HPDE6-E6E7 (cell line): ENCODE measurements around the gene LTB.
"Not testable (repeated sequence)": the region's sequence is repeated elsewhere in the genome, so short reads cannot be mapped to it uniquely, and the experiment has no call there.

Experiments used
- DNase-seq: peaks from one replicate; pipeline ENCODE4 v3.0.0; 2011; ENCODE audit warnings: missing footprints; ENCODE audit errors: extremely low spot score

The LTB gene

DNA sequence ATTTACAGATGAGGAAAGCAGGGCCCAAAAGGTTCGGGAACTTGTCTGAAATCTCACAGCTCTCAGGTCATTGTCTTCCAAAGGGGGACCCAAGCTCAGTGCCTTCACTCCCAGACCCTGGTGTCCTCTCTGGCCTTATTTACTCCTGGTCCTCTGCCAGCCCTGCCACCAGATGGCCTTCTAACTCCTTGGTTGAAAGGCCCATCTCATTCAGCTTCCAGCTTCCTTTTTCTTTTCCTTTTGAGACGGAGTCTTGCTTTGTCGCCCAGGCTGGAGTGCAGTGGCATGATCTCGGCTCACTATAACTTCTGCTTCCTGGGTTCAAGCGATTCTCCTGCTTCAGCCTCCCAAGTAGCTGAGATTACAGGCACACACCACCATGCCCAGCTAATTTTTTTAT, 30.9 kb downstream of the LTB start:
- DNase-seq = not testable (repeated sequence)

DNA sequence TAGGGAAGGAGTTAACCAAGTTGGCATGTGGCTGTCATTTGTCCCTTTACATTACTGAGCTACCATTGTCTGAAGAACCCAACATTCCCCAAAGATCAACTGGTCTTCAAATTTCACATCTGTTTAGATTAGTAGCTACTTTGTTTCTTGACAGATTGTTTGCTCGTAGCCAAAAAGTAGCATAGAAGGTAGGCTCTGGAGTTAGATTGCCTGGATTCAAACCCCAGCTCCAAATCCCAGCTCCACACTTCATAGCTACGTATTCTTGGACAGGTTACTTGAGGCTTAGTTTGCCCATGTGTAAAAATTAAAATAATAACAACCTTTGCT, 33.7 kb downstream of the LTB start:
- DNase-seq = no peak

GRCh38 chr6:31547727-31548543, 34.3 kb downstream of the LTB start:
- DNase-seq = no peak

GRCh38 chr6:31546958-31547726, 35.1 kb downstream of the LTB start, which contains the start of gene NFKBIL1:
Gene NFKBIL1 (plus strand): TSS chr6:31547608. CDS start chr6:31547695, 87 bp downstream.
- peak; percentile 90 for DNase-seq

GRCh38 chr6:31546339-31546957, 35.8 kb downstream of the LTB start, which contains the start of gene ATP6V1G2:
Gene ATP6V1G2 (minus strand): TSS chr6:31546608. CDS start chr6:31546559, 49 bp downstream.
- peak; percentile 84 for DNase-seq

DNA sequence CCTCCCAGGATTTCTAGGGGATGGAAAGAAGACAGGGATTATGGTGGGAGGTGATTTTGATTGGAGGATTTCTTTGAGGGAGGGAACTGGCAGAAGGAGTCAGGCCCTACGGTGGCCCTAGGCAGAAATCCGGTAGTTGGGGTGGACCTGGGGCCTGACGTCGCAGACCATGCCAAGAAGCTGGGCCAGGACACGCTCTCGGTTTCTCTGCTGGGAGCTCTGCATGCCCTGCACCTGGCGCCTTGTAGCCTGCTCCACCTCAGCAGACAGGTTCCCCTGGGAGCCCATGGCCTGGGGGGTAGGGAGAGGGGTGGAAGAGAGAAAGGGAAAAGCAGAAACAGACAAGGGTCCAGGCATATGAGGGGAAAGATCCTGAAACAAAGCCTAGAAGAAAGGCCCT, 36.9 kb downstream of the LTB start:
- DNase-seq = no peak

GRCh38 chr6:31544676-31545075, 37.5 kb downstream of the LTB start:
- no peak for DNase-seq

GRCh38 chr6:31543639-31544038, 38.6 kb downstream of the LTB start:
- no peak for DNase-seq

- peak; percentile 93 for DNase-seq
Measured at GRCh38 chr6:31541658-31542521, 40.3 kb downstream of the LTB start, which contains the start of gene DDX39B. Gene DDX39B (minus strand): TSS chr6:31542003. CDS start chr6:31540532, 1,471 bp downstream.

- no peak for DNase-seq
Measured at GRCh38 chr6:31541059-31541657, 41.1 kb downstream of the LTB start.

- no peak for DNase-seq
Measured at GRCh38 chr6:31540640-31541039, 41.6 kb downstream of the LTB start.

DNA sequence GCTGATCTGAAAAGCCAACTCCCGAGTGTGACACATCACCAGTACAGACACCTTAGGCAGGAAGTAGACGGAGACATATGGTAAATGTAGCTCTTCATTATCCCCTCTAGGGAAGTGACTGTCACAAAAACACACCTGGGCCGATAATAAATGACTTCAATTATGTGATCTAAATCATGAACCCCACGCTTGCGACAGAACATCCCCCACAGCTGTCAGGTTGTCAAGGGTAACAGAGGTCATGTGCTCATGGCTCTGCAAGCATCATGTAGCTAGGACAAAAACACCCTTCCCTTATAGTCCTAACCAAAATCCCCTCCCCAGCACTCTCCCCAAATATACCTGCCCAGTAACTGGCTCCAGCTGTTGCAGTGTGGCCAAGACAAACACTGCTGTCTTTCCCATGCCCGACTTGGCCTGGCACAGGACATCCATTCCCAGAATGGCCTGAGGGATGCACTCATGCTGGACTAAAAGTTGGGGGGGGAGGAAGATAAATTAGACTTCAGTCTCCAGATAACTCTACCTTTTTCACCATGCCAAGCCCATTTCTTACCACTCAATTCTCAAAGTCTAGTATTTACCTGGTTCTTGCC, 43.3 kb downstream of the LTB start:
- no peak for DNase-seq

DNA sequence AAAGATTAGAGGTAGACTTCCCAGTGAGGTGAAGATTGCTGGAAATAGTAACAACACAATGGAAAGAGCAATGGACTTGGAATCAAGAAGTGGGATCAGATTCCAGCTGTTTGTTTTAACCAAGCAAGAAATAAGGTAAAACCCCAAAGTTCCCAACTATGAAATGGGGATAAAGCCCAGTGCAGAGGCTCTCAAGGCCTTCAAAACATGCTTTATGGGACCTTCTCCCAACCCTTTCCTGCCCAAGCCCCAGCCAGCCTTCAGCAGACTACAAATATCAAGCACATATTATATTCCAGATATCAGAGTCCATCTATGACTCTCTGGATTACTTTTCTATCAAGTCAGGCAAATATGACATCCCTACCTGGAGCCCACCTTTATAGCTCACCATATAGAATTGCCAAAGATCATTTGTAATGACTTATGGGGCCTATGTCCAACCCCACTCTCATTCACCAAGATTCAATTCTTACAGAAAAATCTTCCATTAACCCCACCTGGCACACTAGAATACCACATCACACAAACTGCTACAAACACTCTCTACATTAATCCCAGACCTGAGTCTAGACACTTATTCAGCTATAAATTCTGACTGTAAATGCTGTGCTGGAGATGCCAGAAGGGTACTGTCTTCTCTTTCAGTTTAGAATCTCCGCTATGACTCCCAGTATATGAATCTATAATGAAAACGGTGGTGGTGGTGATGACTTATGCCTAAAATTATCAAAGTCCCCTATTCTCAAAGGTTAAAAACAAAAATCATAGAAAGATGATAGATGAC, 46.5 kb downstream of the LTB start:
- DNase-seq = no peak

GRCh38 chr6:31534521-31535040, 47.6 kb downstream of the LTB start:
- no peak for DNase-seq

GRCh38 chr6:31534011-31534410, 48.2 kb downstream of the LTB start:
- no peak for DNase-seq

DNA sequence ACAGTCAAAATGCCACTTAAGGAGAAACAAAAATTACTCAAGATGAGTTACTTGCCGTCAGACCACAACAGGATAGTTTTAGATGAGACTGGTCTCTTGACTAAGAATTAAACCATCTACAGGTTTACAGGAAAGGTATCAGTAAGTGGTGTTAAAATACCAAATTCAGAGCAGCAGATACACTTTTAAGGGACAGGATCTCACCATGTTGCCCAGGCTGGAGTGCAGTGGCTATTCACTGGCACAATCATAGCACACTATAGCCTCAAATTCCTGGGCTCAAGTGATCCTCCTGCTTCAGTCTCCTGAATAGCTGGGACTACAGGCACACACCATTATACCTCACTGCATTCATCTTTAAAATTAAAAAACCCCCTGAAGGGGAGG, 48.8 kb downstream of the LTB start:
- no peak for DNase-seq

DNA sequence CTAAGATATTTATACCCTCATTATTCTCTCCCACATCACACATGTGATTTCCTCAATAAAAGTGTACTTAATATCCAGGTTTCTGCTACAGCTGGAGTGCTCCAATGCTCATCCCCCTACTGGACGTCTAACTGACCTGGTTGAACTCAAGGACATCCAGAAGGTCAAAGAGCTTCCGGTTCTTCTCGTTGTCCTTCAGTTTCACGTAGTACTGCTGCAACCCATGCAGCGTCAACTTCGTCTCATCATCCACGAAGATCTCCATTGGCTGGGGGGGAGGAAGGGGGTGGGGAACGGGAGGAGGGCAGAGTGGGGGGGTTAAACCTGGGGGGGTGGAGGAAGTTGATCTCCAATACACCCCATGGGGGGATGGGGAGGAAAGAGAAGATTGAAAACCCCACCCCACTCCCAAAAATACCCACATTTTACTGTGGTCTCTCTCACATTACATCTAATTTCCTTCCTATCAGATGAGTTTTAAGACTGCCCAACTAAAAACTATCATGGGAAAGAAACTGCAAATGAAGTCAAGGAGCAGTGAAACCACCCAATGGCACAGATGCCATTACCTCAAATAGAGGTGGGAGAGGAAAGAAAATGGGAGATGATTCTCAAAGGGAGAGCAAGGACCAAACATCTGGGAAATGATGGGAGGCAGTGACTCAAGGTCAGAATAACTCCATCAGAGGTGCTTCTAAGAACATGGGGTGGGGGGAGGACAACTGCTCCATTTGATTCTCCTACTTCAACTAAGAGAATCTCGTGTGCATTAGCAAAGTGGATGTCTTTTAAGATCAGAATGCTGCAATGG, 49.4 kb downstream of the LTB start:
- DNase-seq = no peak

DNA sequence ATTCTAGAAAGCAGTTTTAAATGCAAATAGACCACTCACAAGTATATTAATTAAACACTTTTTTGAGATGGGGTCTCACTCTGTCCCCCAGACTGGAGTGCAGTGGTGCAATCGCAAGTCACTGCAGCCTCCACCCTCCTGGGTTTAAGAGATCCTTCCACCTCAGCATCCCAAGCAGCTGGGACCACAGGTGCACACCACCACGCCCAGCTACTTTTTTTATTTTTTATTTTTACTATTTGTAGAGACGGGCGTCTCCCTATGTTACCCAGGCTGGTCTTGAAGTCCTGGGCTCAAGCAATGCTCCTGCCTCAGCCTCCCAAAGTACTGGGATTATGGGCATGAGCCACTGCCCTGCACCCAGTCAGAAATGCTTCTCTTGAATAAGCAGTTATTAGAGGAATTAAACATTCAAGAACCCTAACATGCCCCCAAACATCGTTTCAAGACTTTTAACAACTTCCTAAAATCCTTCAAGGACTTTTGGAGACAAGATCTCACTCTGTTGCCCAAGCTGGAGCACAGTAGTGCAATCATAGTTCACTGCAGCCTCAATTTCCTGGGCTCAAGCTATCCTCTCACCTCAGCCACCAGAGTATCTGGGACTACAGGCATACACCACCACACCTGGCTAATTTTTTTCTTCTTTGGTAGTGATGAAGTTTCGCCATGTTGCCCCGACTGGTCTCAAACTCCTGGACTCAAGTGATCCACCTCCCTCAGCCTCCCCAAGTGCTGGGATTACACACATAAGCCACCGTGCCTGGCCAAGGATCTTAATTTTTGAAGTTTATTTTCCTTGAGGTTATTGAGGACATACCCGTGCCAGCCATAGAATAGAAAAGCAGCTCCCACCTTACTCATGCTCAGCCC, 50.2 kb downstream of the LTB start:
- no peak for DNase-seq
